Peyer's patch (tissue), 4 donors: ENCODE data around the gene PRAMEF10.
"Not testable (repeated sequence)": the region's sequence is repeated elsewhere in the genome, so short reads cannot be mapped to it uniquely, and the experiment has no call there.

Experiments
- CTCF ChIP-seq, 6 experiments: fragments of 450-650 bp in 4 of 6; fragments of 200-600 bp in 2 of 6; sonication (generic) in 1 of 6; IDR thresholded peaks; one replicate each; pipeline ENCODE4 v1.5.1; 2017 to 2019; ENCODE audit warnings: antibody characterized with exemption in 6 of 6, mild to moderate bottlenecking in 3 of 6, moderate library complexity in 1 of 6
- POLR2A ChIP-seq, 2 donors: fragments of 450-650 bp; IDR thresholded peaks; one replicate each; pipeline ENCODE4 v1.5.1; 2017; ENCODE audit warnings: antibody characterized with exemption in 2 of 2, mild to moderate bottlenecking in 2 of 2, moderate library complexity in 2 of 2

GRCh38 chr1:12903793-12904572 lies 5.9 kb upstream of the PRAMEF10 start:
- TF ChIP-seq CTCF, POLR2A (IDR thresholded peaks at IDR 0.05): not testable (repeated sequence)
